ENCODE results near the gene ECHDC1. TPM values are rescaled to one million over a fixed set of nuclear protein-coding genes. Genes with fewer than 3 reads are reported as not detected.

The ECHDC1 gene
- total RNA-seq, 1 donor from 2014 or later = 59.7 TPM

DNA sequence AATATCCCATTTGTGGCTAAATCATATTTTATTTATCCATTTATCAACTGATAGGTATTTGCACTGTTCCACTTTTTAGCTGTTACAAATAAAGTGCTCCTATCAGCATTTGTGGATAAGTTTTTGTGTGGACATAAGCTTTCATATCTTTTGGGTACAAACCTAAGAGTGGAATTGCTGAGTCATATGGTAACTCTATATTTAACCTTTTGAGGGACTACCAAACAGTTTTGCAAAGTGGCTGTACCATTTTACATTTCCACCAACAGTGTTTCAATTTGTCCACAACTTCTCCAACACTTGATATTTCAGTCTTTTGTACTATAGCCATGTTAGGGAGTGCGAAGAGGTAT lies 23.6 kb upstream of the ECHDC1 start:
- Mint-ChIP-seq H3K4me1 (no peaks in the 10 kb centered on the region), H3K27me3 (no peaks in the 10 kb centered on the region), H3K27ac (no peak overlapping the region), H3K9me3 (peaks cover 8% of the 10 kb centered on the region), H3K36me3 (ENCODE audit: low read depth) (no peaks in the 10 kb centered on the region), H3K4me3 (no peak overlapping the region)
- DNase-seq = no peak
- CTCF ChIA-PET = no interaction called here
- no peak for ATAC-seq (ENCODE audit: low read depth)
- TF ChIP-seq, protein P1, sequence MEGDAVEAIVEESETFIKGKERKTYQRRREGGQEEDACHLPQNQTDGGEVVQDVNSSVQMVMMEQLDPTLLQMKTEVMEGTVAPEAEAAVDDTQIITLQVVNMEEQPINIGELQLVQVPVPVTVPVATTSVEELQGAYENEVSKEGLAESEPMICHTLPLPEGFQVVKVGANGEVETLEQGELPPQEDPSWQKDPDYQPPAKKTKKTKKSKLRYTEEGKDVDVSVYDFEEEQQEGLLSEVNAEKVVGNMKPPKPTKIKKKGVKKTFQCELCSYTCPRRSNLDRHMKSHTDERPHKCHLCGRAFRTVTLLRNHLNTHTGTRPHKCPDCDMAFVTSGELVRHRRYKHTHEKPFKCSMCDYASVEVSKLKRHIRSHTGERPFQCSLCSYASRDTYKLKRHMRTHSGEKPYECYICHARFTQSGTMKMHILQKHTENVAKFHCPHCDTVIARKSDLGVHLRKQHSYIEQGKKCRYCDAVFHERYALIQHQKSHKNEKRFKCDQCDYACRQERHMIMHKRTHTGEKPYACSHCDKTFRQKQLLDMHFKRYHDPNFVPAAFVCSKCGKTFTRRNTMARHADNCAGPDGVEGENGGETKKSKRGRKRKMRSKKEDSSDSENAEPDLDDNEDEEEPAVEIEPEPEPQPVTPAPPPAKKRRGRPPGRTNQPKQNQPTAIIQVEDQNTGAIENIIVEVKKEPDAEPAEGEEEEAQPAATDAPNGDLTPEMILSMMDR (IDR thresholded peaks at IDR 0.05) = no peak
- intact Hi-C loops (cut with micrococcal nuclease) = no loop called here
- POLR2A ChIA-PET = no interaction called here

- ChIA-PET CTCF (no interaction called here), POLR2A (no interaction called here)
- ATAC-seq (ENCODE audit: low read depth) = no peak
- H3K27me3 Mint-ChIP-seq = no peaks in the 10 kb centered on the region
- no peak overlapping the region for H3K4me3 Mint-ChIP-seq
- H3K9me3 Mint-ChIP-seq = peaks cover 6% of the 10 kb centered on the region
- TF ChIP-seq, protein P1 (IDR thresholded peaks at IDR 0.05) = no peak
- no peaks in the 10 kb centered on the region for H3K36me3 Mint-ChIP-seq (ENCODE audit: low read depth)
- DNase-seq = no peak
- no peak overlapping the region for H3K27ac Mint-ChIP-seq
- intact Hi-C loops (cut with micrococcal nuclease) = no loop called here
- H3K4me1 Mint-ChIP-seq = no peaks in the 10 kb centered on the region
Observed at GRCh38 chr6:127366282-127367022, 23.0 kb upstream of the ECHDC1 start.

DNA sequence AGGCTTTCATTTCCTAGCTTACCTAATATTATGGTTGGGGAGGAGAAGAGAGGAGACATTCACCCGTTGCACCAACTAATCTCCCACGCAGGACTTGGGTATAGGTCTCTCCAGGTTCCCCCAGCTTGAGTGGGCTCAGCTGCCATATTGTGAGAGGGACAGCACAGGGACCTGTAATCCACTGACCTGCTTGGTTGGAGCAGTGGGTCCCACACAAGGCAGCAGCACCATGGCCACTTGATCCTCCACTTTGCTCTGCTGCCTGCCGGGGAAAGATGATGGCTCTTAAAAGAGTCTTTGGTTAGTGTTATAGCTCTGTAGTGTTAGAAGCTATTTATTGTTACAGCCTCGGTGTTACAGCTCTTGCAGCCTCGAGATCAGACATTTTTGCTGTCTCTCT lies 22.5 kb upstream of the ECHDC1 start:
- no peak for ATAC-seq (ENCODE audit: low read depth)
- intact Hi-C loops (cut with micrococcal nuclease) = no loop called here
- Mint-ChIP-seq H3K9me3 (peaks cover 6% of the 10 kb centered on the region), H3K27ac (no peak overlapping the region), H3K4me3 (no peak overlapping the region), H3K36me3 (ENCODE audit: low read depth) (no peaks in the 10 kb centered on the region), H3K4me1 (no peaks in the 10 kb centered on the region), H3K27me3 (no peaks in the 10 kb centered on the region)
- no peak for DNase-seq
- ChIA-PET CTCF (no interaction called here), POLR2A (no interaction called here)
- TF ChIP-seq, protein P1 (IDR thresholded peaks at IDR 0.05) = no peak

DNA sequence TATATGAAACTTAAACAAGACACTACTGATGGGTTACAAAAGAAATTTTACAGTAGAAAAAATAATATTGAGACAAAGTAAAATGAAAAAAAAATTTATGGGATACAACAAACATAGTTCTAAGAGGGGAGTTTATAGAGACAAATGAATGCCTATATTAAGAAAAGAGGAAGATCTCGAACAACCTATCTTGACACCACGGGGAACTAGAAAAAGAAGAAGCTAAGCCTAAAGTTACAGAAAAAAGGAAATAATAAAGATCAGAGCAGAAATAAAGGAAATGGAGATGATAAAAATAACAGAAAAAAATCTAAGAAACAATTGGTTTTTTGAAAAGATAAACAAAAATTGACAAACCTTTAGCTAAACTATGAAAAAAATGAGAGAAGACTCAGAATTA lies 9.1 kb upstream of the ECHDC1 start:
- ChIA-PET CTCF (no interaction called here), POLR2A (interaction anchor here (0.7 to 2.1 kb wide), 2 partner anchors 10 to 86 kb away, joined by 4 read pairs; partner anchors contain the start of gene RNF146)
- H3K4me3 Mint-ChIP-seq = peak overlapping the region; percentile 32
- peak overlapping the region; percentile 46 for H3K27ac Mint-ChIP-seq
- DNase-seq (no peak), ATAC-seq (ENCODE audit: low read depth) (no peak)
- TF ChIP-seq, protein P1 (IDR thresholded peaks at IDR 0.05) = no peak
- H3K9me3 Mint-ChIP-seq = peaks cover 10% of the 10 kb centered on the region
- H3K27me3 Mint-ChIP-seq = no peaks in the 10 kb centered on the region
- intact Hi-C loops (cut with micrococcal nuclease) = no loop called here
- H3K4me1 Mint-ChIP-seq = peaks cover 22% of the 10 kb centered on the region
- peaks cover 3% of the 10 kb centered on the region for H3K36me3 Mint-ChIP-seq (ENCODE audit: low read depth)

DNA sequence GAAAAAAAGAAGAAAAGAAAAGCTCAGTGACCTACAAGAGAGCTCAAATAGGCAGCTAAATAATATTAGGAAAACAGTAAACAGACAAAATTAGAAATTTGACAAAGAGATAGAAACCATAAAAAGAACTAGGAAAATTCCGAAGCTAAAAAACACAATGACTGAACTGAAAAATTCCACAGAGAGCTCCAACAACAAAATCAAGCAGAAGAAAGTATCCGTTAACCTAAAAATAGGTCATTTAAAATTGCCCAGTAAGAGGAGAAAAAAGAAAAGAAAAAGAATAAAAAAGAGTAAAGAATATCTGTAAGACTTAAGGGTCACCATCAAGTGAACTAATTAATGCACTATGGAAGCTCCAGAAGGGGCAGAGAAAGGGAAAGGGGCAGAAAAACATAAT lies 6.6 kb upstream of the ECHDC1 start:
- no peak for ATAC-seq (ENCODE audit: low read depth)
- no peaks in the 10 kb centered on the region for H3K27me3 Mint-ChIP-seq
- TF ChIP-seq, protein P1 (IDR thresholded peaks at IDR 0.05) = no peak
- H3K27ac Mint-ChIP-seq = no peak overlapping the region
- CTCF ChIA-PET = no interaction called here
- peaks cover 3% of the 10 kb centered on the region for H3K36me3 Mint-ChIP-seq (ENCODE audit: low read depth)
- peaks cover 10% of the 10 kb centered on the region for H3K9me3 Mint-ChIP-seq
- peaks cover 27% of the 10 kb centered on the region for H3K4me1 Mint-ChIP-seq
- POLR2A ChIA-PET = interaction anchor here (1.2 kb wide), 1 partner anchor 8 kb away, joined by 3 read pairs; no protein-coding TSS in a partner anchor
- no peak overlapping the region for H3K4me3 Mint-ChIP-seq
- no peak for DNase-seq
- intact Hi-C loops (cut with micrococcal nuclease) = no loop called here
